HK-2 (cell line): ENCODE data around the gene IL33.
"Not testable (repeated sequence)": the region's sequence is repeated elsewhere in the genome, so short reads cannot be mapped to it uniquely, and the experiment has no call there.

Experiments used
- DNase-seq: peaks from one replicate; pipeline ENCODE4 v3.0.0-alpha.2; 2018; ENCODE audit not compliant: unreplicated experiment

Gene IL33, protein sequence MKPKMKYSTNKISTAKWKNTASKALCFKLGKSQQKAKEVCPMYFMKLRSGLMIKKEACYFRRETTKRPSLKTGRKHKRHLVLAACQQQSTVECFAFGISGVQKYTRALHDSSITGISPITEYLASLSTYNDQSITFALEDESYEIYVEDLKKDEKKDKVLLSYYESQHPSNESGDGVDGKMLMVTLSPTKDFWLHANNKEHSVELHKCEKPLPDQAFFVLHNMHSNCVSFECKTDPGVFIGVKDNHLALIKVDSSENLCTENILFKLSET

DNA sequence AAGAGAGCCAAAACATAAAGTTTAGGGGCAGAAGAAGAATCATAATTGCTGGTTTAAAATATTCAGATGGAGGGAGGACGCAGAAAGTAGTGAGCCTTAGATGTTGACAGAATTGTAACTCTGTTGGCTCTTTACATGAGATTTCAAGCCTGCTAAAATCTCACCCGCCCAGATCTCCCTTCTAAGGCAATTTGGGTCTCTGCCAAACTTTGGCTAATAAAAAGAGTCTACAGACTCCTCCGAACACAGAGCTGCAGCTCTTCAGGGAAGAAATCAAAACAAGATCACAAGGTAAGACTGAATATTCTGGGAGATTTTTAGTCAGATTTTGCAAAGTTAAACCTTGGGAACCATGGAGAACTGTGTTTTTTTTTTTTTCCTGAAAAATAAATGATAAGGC is at the start of gene IL33:
IL33 (plus strand) TSS at position 246 of the 400 bp plus-strand sequence. CDS start 25,888 bp downstream, outside the sequence.
- DNase-seq = no peak

GRCh38 chr9:6171667-6172066 is 43.9 kb upstream of the IL33 start:
- DNase-seq = no peak

DNA sequence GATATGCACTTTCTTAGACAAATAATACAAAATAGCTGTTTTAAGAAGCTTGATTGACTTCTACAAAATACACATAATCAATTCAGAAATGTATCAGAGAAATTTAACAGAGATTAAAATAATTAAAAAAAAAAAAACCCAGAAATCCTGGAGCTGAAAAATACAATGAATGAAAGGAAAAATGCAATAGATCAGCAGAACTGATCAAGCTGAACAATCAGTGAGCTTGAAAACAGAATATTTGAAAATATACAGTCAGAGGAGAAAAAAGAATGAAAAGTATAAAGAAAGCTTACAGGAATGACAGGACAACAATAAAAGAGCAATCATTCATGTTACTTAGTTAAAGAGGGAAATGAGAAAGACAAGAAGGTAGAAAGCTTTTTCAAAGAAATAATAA is 41.7 kb upstream of the IL33 start:
- no peak for DNase-seq

GRCh38 chr9:6182549-6183226 is 32.9 kb upstream of the IL33 start:
- DNase-seq = not testable (repeated sequence)

- no peak for DNase-seq
Observed at GRCh38 chr9:6183227-6183551, 32.4 kb upstream of the IL33 start.

DNA sequence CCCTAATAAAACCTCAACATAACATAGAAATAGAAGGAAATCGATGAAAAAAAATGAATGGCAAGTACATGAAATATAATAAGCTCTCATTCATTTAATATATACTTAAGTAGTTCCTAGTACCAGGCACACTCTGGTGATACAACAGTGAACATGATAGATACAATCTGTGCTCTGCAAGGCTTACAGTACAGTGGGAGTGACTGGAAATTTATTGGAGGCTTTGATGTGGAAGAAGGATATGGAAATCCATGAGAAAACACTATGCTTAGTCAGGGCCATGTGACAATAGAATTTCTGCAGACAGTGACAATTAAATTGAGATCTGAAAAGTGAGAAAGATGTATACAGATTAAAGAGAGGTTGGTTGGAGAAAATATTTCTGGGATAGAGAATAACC is 32.0 kb upstream of the IL33 start:
- DNase-seq = no peak

- DNase-seq = no peak
Observed at GRCh38 chr9:6184749-6185645, 30.6 kb upstream of the IL33 start.

GRCh38 chr9:6186691-6187090 is 28.9 kb upstream of the IL33 start:
- no peak for DNase-seq

- no peak for DNase-seq
Observed at GRCh38 chr9:6187272-6187671, 28.3 kb upstream of the IL33 start.

DNA sequence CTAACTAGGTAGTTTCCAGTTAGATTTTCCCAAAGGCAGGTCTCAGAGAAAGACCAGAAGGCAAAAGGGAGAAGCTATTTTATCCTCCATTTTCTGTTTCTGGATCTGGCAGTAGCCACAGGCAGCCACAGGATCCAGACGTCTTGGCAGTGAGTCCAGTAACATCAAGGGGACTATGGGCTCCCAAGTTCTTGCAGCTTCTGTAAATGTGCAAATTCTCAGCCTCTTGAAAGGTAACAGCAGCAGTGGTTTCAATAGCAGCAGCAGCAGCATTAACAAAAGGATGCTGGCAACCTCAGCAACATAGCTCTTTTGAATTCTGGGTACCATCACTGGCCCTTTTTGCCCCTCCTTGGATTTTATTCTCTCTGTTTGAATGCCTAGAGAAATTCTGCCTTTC is 27.1 kb upstream of the IL33 start:
- no peak for DNase-seq

DNA sequence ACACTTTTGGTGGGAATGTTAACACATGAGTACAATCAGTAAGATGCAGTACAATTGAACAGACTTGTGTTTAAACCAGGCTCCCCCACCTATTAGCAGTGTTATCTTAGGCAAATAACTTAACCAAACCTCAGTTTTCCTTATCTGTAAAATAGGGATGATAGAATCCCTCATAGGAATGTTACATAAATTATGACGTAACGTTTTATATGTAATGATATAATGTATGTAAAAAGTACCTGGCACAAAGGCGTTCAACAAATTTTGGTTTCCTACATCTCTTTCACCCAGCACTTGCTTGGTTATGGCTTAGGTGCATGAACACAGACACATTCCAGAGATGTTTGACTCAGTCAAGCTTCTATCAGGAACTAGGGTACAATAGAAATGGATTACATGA is 26.7 kb upstream of the IL33 start:
- DNase-seq = no peak

DNA sequence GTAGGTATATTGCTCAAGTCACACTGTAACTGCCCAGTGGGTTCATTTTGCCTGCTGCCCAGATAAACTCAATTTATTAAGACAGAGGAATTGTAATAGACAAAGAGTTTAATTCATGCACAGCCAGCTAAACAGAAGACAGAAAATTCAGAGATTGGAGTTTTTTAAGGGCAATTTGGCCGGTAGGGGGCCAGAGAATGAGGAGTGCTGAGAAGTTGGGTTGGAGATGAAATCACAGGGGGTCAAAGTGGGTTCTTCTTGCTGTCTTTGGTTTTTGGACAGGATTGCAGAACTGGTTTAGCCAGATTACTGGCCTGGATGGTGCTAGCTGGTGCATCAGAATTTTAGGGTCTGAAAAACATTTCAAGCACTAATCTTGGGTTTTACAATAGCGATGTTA is 20.7 kb upstream of the IL33 start:
- DNase-seq = no peak

DNA sequence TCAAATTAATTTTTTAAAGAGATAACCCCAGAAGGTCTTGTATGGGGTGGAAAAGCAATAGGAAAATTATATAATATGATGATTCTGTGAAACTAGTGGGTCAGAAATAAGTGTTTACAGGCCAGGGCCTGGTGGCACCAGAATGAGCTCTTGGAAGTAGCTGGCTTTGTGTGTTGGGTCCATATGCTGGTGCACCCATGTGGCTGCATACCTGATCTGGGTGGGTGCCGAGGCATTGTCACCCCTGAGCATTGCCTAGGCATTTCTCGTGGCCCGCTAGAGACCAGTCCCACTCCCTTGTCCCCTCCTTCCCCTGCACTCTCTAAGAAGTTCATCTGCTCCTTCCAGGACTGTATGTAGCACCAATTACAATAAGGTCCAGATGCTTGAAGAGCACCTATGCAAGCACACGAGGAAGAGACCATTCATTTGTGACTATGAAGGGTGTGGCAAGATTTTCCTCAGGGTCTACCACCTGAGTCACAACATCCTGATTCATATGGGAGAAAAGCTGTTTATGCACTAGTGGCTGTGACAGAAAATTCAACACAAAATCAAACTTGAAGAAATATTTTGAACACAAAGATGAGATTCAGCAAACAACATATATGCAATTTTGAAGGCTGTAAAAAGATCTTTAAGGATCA is 19.8 kb upstream of the IL33 start:
- no peak for DNase-seq

- no peak for DNase-seq
Observed at GRCh38 chr9:6197330-6197729, 18.3 kb upstream of the IL33 start.

DNA sequence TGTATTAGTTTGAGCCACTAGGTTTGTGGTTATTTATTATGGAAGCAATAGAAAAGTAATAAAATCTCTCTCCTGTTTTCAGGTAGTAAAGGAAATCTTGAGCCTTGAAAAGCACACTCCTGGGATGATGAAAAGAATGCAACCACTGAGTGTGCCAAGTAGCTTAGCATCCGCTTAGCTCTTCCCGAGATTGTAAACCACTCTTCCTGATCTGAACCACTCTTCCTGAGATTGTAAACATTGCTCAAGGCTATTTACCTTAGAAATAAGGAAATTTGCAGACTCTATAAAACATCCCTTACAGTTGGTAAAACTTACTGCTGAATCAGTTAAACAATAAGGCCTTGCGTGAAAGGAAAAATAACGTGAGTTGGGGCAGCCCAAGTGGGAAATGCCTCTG is 17.4 kb upstream of the IL33 start:
- DNase-seq = no peak

DNA sequence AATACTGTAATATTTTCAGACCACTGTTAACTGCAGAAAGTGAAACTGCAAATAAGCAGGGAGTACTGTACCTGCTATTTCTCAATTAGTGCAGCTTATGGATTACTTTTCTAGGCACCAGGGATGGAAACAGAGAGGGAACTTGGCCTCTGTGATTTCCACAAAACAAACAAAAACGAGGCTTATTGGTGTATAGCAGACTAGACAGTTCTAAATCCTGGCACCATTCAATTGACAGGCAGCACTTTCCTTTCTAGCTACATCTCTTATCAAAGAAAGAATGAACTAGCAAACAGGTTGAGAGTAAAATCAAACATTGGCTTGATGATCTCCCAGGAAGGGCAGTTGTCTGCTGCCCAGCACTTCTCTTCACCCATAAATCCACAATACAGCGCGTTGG is 16.0 kb upstream of the IL33 start:
- DNase-seq = no peak

DNA sequence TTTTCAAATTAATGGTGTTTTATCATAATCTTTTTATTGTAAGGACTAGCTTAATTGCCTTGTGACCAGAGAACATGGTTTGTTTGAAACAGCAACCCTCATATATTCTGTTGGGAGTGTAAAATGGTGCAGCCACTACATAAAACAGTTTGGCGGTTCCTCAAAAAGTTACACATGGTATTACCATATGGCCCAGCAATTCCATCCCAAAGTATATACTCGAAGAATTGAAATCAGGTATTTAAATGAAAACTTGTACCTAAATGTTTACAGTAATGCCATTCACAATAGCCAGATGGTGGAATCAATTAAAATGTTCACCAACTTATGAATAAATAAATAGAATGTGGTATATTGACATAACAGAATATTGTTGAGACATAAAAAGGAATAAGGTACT is 14.8 kb upstream of the IL33 start:
- no peak for DNase-seq

DNA sequence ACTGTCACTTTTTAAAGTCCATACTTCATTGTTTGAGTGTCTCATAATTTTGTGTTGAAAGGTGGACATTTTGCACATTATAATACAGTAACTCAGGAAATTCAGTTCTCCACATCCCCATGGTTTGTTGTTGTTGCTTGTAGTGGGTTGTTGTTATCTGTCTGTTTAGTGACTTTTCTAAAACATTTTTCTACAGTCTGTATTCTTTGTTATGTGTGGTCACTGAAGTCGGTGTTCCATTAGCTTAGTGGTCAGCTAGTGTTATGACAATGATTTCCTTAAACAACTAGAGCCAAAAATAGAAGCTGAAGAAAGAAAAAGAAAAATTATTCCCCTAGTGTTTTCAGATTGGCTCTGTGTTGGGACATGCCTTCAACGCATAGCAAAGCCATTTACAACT is 5.6 kb upstream of the IL33 start:
- DNase-seq = no peak

DNA sequence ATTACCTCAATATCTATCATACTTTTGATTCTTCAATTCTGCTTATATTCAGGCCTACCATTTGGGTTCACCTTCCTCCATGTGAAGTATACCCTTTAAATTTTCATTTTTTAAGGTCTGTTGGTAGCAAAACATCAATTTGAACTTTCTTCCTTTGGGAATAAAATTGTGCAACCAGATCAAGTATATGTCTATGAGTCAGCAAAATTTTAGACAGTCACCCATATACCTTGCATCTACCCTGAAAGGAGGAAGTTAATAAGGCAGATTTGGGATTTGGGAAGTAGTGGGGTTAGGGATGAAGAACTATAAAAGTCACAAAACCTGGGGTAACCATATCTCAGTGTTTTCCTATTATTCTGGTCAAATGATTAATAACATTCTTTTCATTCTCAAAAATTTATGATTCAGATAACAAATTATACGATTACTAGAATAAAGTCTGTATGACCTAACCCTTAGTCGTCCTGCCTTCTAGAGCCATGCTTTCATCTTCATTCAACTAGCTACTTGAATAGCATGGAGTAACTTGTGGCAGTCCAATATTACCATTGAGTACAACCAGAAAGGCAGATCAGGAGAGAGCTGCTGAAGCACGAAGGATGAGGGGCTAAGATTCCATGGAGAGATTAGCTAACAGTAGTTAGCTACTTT is 2.8 kb upstream of the IL33 start:
- no peak for DNase-seq

DNA sequence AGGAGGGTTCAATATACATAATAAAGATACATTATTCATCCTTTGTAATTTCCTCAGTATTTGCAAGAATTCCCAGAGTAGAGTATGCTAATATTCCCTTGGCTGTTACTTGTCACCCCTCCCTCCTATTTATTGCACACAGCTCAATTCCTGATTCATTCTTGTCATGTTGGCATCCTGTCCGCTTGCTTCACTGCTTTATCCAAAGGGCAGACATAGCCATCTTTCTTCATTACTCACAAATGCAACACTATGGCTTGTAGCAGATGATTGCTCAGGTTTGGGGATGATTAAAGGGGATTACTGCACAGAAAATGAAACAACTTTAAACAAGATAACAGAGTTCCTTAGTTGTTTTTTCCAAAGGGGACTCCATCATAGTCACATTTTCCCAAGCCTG is 1.2 kb upstream of the IL33 start:
- DNase-seq = no peak

- no peak for DNase-seq
Observed at GRCh38 chr9:6214903-6215302, 704 bp upstream of the IL33 start.

DNA sequence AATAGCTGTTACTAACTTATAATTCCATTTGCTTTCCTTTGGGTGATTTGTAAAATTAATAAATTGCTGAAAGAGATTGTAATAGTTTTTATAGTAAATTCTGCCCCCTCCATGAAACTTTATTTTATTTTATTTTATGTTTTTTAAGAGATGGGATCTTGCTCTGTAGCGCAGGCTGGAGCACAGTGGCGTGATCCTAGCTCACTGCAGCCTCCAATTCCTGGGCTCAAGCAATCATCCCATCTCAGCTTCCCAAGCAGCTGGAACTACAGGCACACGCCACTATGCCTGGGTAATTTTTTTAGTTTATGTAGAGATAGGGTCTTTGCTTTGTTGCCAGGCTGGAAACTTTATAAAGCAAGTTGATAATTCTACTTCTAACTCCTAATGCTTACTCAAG is 395 bp downstream of the IL33 start:
- DNase-seq = no peak
